HepG2 (cell line): ENCODE results near the gene ZNF616. TPM values are rescaled to one million over a fixed set of nuclear protein-coding genes. Genes with fewer than 3 reads are reported as not detected.

Experiments
- CBX5 ChIP-seq: sonication (generic); formaldehyde crosslinking; IDR thresholded peaks from 2 replicates; pipeline ENCODE4 v1.4.0; 2020; ENCODE audit warnings: missing genetic modification reagents, borderline replicate concordance
- GABPA ChIP-seq, 2 experiments: IDR thresholded peaks; 2 replicates each; pipeline ENCODE4 v1.6.1; 2011 to 2016; ENCODE audit warnings: low read depth in 2 of 2, low read length in 1 of 2, missing biosample characterization in 1 of 2, missing genetic modification characterization in 1 of 2
- GATA4 ChIP-seq: sonication (generic); IDR thresholded peaks from 2 replicates; pipeline ENCODE4 v1.6.1; 2016; ENCODE audit warnings: antibody characterized with exemption, low read depth, borderline replicate concordance
- NFAT5 ChIP-seq: sonication (generic); formaldehyde crosslinking; IDR thresholded peaks from 2 replicates; pipeline ENCODE4 v1.4.0; 2020; ENCODE audit warnings: missing genetic modification reagents
- RAD51 ChIP-seq: fragments of 450-650 bp; IDR thresholded peaks from 2 replicates; pipeline ENCODE4 v1.6.1; 2016; ENCODE audit warnings: borderline replicate concordance
- SOX13 ChIP-seq, 3 experiments: fragments of 450-650 bp in 1 of 3; sonication (generic) in 1 of 3; formaldehyde crosslinking in 1 of 3; IDR thresholded peaks in 2 of 3; conservative IDR thresholded peaks in 1 of 3; 2 replicates each; pipeline versions ENCODE4 v1.5.0 to v1.6.1; 2016 to 2020; ENCODE audit warnings: antibody characterized with exemption in 1 of 3, mild to moderate bottlenecking in 1 of 3, missing compliant biosample characterization in 1 of 3, missing genetic modification reagents in 1 of 3, moderate library complexity in 1 of 3
- YEATS4 ChIP-seq: sonication (generic); formaldehyde crosslinking; IDR thresholded peaks from 2 replicates; pipeline ENCODE4 v1.4.0; 2020; ENCODE audit warnings: missing genetic modification reagents, borderline replicate concordance
- ZNF556 ChIP-seq: sonication (generic); formaldehyde crosslinking; IDR thresholded peaks from 2 replicates; pipeline ENCODE4 v1.4.0; 2020; ENCODE audit warnings: mild to moderate bottlenecking, missing genetic modification reagents, borderline replicate concordance
- polyA plus RNA-seq, 8 experiments: library from polyadenylated mRNA; depleted of rRNA in 3 of 8; stranded (reverse) in 7 of 8; unstranded in 1 of 8; fragments of >200 nt; fragmentation: Illumina TruSeq in 4 of 8; extraction: Trizol in 4 of 8; gene quantifications; 2 replicates each; pipeline versions ENCODE4 v1.2.1 to v1.2.3, GENCODE V29; 2011 to 2016; ENCODE audit warnings: low read depth in 4 of 8, missing spikeins in 1 of 8, mixed read lengths in 1 of 8; ENCODE audit not compliant: insufficient read depth in 1 of 8
- total RNA-seq, 5 experiments: library from RNA; depleted of rRNA; stranded (reverse); fragments of >200 nt; fragmentation: Illumina TruSeq; extraction: Trizol; gene quantifications; 2 replicates each; pipeline ENCODE4 v1.2.3, GENCODE V29; 2016; ENCODE audit warnings: low read depth in 1 of 5
- TF ChIP-seq, protein P1 (sequence below): IDR thresholded peaks from 2 replicates; pipeline ENCODE4 v1.6.1; 2016; ENCODE audit warnings: low read depth, borderline replicate concordance
- TF ChIP-seq, protein P2 (sequence below): sonication (generic); formaldehyde crosslinking; IDR thresholded peaks from 2 replicates; pipeline ENCODE4 v1.5.0; 2020; ENCODE audit warnings: mild to moderate bottlenecking, missing genetic modification reagents, borderline replicate concordance
- TF ChIP-seq, protein P3 (sequence below): sonication (generic); formaldehyde crosslinking; conservative IDR thresholded peaks from 2 replicates; pipeline ENCODE4 v1.4.0; 2020; ENCODE audit warnings: missing genetic modification reagents

ZNF616 gene
- total and polyA plus RNA-seq, 2 of the 13 experiments (the other 11 are each of a cell fraction or from before 2014, with no cell fraction given), result 2.2 to 10.4 TPM

GRCh38 chr19:52139252-52140031 lies at the start of gene ZNF616 (continued):
- TF ChIP-seq SOX13 (IDR thresholded peaks at IDR 0.05) (no peak), SOX13 (CRISPR knock-in tag; conservative IDR thresholded peaks at IDR 0.05 in 1 of 2, IDR thresholded peaks at IDR 0.05 in 1 of 2) (no peak), NFAT5 (CRISPR knock-in tag) (no peak), GABPA (IDR thresholded peaks at IDR 0.05; ENCODE audit: low read depth, low read length) (peak; percentile 81), GABPA (CRISPR knock-in tag; IDR thresholded peaks at IDR 0.05; ENCODE audit: low read depth) (peak; percentile 93), YEATS4 (CRISPR knock-in tag) (peak; percentile 12; the same call in 1 of the 2 replicates), GATA4 (no peak), CBX5 (CRISPR knock-in tag) (peak; percentile 31; the same call in 1 of the 2 replicates), RAD51 (no peak), ZNF556 (CRISPR knock-in tag) (peak; percentile 86)
- TF ChIP-seq, protein P1, sequence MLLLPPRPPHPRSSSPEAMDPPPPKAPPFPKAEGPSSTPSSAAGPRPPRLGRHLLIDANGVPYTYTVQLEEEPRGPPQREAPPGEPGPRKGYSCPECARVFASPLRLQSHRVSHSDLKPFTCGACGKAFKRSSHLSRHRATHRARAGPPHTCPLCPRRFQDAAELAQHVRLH (CRISPR knock-in tag), result 0 out of 2 replicates have a peak, but pooled peaks have one; percentile 32
- TF ChIP-seq, protein P2, sequence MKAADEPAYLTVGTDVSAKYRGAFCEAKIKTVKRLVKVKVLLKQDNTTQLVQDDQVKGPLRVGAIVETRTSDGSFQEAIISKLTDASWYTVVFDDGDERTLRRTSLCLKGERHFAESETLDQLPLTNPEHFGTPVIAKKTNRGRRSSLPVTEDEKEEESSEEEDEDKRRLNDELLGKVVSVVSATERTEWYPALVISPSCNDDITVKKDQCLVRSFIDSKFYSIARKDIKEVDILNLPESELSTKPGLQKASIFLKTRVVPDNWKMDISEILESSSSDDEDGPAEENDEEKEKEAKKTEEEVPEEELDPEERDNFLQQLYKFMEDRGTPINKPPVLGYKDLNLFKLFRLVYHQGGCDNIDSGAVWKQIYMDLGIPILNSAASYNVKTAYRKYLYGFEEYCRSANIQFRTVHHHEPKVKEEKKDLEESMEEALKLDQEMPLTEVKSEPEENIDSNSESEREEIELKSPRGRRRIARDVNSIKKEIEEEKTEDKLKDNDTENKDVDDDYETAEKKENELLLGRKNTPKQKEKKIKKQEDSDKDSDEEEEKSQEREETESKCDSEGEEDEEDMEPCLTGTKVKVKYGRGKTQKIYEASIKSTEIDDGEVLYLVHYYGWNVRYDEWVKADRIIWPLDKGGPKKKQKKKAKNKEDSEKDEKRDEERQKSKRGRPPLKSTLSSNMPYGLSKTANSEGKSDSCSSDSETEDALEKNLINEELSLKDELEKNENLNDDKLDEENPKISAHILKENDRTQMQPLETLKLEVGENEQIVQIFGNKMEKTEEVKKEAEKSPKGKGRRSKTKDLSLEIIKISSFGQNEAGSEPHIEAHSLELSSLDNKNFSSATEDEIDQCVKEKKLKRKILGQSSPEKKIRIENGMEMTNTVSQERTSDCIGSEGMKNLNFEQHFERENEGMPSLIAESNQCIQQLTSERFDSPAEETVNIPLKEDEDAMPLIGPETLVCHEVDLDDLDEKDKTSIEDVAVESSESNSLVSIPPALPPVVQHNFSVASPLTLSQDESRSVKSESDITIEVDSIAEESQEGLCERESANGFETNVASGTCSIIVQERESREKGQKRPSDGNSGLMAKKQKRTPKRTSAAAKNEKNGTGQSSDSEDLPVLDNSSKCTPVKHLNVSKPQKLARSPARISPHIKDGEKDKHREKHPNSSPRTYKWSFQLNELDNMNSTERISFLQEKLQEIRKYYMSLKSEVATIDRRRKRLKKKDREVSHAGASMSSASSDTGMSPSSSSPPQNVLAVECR (CRISPR knock-in tag), result peak; percentile 77
- TF ChIP-seq, protein P3, sequence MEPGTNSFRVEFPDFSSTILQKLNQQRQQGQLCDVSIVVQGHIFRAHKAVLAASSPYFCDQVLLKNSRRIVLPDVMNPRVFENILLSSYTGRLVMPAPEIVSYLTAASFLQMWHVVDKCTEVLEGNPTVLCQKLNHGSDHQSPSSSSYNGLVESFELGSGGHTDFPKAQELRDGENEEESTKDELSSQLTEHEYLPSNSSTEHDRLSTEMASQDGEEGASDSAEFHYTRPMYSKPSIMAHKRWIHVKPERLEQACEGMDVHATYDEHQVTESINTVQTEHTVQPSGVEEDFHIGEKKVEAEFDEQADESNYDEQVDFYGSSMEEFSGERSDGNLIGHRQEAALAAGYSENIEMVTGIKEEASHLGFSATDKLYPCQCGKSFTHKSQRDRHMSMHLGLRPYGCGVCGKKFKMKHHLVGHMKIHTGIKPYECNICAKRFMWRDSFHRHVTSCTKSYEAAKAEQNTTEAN, result no peak
